Muscle of back (tissue), 13 donors: ENCODE measurements around the gene RNF41. TPM values are rescaled to one million over a fixed set of nuclear protein-coding genes. Genes with fewer than 3 reads are reported as not detected.
"Not testable (repeated sequence)": the region's sequence is repeated elsewhere in the genome, so short reads cannot be mapped to it uniquely, and the experiment has no call there.

ENCODE experiments used
- DNase-seq, 3 donors: peaks; one replicate each; pipeline versions ENCODE4 v3.0.0 to v3.0.0-alpha.2; 2013
- long read RNA-seq, 9 donors: transcript quantifications; one replicate each; lab custom pipeline, GENCODE V29; 2026
- polyA plus RNA-seq, 10 donors: library from polyadenylated mRNA; unstranded; fragments of 120-200 nt; gene quantifications; one replicate each; pipeline ENCODE4 v1.2.1, GENCODE V29; 2013; ENCODE audit not compliant: insufficient read length in 10 of 10

Gene RNF41
- polyA plus RNA-seq, result 10 to 100 TPM; 31.6 to 52.0 (median 41.4) TPM
- long read RNA-seq, donor 1, full-length matches to known transcripts, result 8 of 8 reads
- long read RNA-seq, donor 1, partial matches to known transcripts, result 0 of 8 reads
- long read RNA-seq, donor 1, other reads (novel, unspliced or antisense), result 0 of 8 reads
- long read RNA-seq, donor 2, full-length matches to known transcripts, result 11 of 40 reads
- long read RNA-seq, donor 2, partial matches to known transcripts, result 29 of 40 reads
- long read RNA-seq, donor 2, other reads (novel, unspliced or antisense), result 0 of 40 reads
- long read RNA-seq, donor 3, result 0 reads
- long read RNA-seq, donor 4, full-length matches to known transcripts, result 10 of 10 reads
- long read RNA-seq, donor 4, partial matches to known transcripts, result 0 of 10 reads
- long read RNA-seq, donor 4, other reads (novel, unspliced or antisense), result 0 of 10 reads
- long read RNA-seq, donor 5, full-length matches to known transcripts, result 7 of 22 reads
- long read RNA-seq, donor 5, partial matches to known transcripts, result 7 of 22 reads
- long read RNA-seq, donor 5, other reads (novel, unspliced or antisense), result 8 of 22 reads
- long read RNA-seq, donor 6, full-length matches to known transcripts, result 9 of 9 reads
- long read RNA-seq, donor 6, partial matches to known transcripts, result 0 of 9 reads
- long read RNA-seq, donor 6, other reads (novel, unspliced or antisense), result 0 of 9 reads
- long read RNA-seq, donor 7, full-length matches to known transcripts, result 9 of 33 reads
- long read RNA-seq, donor 7, partial matches to known transcripts, result 15 of 33 reads
- long read RNA-seq, donor 7, other reads (novel, unspliced or antisense), result 9 of 33 reads
- long read RNA-seq, donor 8, full-length matches to known transcripts, result 4 of 31 reads
- long read RNA-seq, donor 8, partial matches to known transcripts, result 22 of 31 reads
- long read RNA-seq, donor 8, other reads (novel, unspliced or antisense), result 5 of 31 reads
- long read RNA-seq, donor 9, full-length matches to known transcripts, result 2 of 2 reads
- long read RNA-seq, donor 9, partial matches to known transcripts, result 0 of 2 reads
- long read RNA-seq, donor 9, other reads (novel, unspliced or antisense), result 0 of 2 reads

DNA sequence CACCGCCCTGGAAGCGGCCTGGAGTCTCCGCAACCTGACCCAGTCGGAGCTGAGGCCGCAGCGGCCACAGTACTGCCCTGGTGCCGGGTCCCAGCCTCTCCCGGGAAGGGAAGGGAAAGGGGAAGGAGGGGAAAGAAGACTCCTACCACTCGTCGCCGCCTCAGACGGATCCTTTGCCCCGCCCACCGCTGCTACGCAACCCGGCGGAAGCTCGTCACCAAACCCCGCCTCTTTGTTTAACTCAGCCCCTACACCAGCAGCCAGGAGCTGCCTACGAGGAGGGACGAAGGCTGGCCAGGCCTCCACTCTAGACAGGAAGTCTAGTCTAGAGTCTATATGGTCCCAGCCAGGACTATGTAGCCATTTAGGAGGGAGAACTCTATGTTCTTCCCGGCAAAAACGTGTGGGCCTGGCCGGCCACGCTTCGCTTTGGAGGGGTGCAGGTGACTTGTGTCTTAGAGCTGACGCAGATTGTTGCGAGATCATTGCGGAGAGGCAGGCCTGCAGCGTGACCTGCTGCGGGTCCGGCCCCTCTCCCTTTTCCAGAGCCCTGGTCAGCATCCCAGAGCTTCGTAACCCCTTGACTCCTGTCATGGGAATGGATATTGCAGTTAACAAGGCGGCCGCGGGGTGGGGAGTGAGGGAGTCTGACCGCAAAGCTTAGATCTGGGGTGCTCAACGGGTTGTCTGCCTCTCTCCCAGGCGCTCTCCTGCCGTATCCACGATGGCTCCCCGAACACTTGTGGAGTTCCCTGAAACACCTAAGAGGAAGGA is at the start of gene RNF41:
Gene RNF41, minus strand, starts transcription at position 166 of the 774 bp plus-strand sequence. CDS start 7,875 bp downstream, outside the sequence.
- DNase-seq, result peak; percentile 98 to 99 (median 98)

DNA sequence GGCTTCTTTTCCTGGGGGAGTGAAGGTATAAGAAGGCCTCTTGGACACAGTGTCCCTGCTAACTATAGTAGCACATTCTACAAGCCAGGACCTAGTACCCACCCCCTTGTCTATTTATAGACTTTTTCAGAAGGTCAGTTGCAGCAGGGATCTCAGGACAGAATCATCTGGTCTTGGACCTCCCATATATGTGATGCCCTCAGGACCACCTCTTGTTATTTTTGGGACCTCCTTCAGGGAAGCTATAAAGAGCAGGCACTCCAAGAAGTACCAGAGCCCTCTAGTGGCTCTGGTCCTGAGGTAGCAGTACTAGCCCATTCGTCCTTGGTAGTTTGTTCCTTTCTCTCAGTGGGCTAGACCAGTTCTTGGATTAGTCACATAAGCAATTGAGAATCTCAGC is 49.3 kb upstream of the RNF41 start:
- peak in 1 of 3 donors; percentile 30 for DNase-seq

GRCh38 chr12:56267443-56268071 is 45.8 kb upstream of the RNF41 start:
- DNase-seq, result no peak

- peak; percentile 85 to 98 (median 91) for DNase-seq
These were observed 45.1 kb upstream of the RNF41 start, which contains the start of gene COQ10A for GRCh38 chr12:56266693-56267442. COQ10A (plus strand) TSS chr12:56266942; CDS start chr12:56267119, 177 bp downstream.

DNA sequence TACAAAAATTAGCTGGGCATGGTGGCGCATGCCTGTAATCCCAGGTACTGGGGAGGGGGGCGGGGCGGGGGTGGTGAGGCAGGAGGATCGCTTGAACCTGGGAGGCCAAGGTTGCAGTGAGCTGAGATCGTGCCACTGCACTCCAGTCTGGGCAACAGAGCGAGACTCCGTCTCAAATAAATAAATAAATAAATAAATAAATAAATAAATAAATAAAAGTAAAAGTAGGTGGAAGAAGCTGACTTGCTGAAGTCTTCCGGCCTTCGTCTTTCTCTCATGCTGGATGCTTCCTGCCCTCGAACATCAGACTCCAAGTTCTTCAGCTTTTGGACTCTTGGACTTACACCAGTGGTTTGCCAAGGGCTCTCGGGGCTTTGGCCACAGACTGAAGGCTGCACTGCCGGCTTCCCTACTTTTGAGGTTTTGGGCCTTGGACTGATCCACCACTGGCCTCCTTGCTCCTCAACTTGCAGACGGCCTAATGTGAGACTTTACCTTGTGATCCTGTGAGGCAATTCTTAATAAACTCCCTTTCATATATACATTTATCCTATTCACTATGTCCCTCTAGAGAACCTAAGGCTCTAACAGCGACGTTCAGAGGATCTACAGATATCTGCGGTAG is 44.5 kb upstream of the RNF41 start:
- not testable (repeated sequence) for DNase-seq

GRCh38 chr12:56262955-56263354 is 41.2 kb upstream of the RNF41 start:
- DNase-seq, result not testable (repeated sequence)

GRCh38 chr12:56261503-56262232 is 39.9 kb upstream of the RNF41 start:
- DNase-seq, result peak in 1 of 3 donors; percentile 71

- no peak for DNase-seq
These were observed 39.2 kb upstream of the RNF41 start for GRCh38 chr12:56260921-56261320.

DNA sequence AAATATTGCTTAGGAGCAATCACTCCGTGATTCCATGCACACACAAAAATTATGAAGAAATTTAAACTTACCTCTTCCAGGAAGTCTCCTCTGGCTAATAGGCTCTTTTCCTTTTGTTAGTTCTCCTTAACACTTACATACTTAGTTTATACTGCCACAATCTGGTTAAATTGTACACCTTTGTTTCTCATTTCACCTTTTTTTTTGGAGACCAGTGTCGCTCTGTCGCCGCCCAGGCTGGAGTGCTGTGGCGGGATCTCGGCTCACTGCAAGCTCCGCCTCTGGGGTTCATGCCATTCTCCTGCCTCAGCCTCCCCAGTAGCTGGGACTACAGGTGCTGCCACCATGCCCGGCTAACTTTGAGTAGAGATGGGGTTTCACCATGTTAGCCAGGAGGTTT is 38.7 kb upstream of the RNF41 start:
- DNase-seq, result no peak

DNA sequence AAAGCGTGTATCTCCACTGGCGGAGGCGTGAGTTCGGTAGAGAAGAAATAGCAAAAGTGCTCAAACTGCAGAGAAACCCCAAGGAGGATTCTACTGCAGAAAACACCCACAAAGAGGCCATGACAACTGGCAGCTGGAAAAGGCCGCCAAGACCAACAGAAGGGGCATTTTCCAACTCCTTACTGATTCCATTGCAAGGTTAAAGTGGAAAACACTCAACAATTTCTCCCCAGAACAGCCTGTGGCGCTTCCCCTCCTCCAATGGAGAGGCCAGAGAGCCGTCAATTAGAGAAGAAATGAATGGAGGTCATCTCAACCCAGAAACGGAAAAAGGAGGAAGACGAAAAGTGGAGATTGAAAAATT is 37.1 kb upstream of the RNF41 start:
- no peak for DNase-seq

- DNase-seq, result peak; percentile 77 to 96 (median 91)
These were observed 36.5 kb upstream of the RNF41 start, which contains the start of gene ANKRD52 for GRCh38 chr12:56258068-56258819. ANKRD52 (minus strand) TSS chr12:56258384; CDS start chr12:56258269, 115 bp downstream.

DNA sequence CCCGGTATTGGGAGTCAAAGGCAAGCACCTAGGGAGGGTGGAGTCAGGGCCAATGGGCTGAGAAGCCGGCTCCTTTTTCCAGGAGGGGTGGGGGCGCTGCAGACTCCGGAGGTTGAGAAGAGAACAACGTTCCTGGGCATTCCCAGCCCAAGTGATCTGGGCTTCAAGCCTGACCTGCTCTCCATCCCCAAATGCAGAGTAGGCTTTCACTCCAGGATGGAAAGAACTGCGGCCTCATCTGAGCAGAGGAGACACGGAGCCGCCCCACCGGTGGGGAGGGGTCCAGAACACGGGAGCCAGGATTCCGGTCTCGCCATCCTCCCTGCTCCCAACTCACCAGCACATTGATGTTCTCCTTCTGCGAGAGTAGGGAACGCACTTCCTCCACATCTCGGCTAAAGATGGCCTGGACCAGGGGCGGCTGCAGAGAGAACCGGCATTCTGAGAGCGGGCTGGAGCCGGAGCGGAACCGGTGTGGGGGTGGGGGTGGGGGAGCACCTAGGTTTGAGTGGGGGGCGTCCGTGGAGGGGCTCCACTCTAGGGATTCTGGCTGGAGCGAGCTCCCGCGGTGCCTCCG is 35.9 kb upstream of the RNF41 start:
- DNase-seq, result peak in 2 of 3 donors; percentile 16 to 60

- DNase-seq, result no peak
These were observed 35.3 kb upstream of the RNF41 start for GRCh38 chr12:56257071-56257470.

DNA sequence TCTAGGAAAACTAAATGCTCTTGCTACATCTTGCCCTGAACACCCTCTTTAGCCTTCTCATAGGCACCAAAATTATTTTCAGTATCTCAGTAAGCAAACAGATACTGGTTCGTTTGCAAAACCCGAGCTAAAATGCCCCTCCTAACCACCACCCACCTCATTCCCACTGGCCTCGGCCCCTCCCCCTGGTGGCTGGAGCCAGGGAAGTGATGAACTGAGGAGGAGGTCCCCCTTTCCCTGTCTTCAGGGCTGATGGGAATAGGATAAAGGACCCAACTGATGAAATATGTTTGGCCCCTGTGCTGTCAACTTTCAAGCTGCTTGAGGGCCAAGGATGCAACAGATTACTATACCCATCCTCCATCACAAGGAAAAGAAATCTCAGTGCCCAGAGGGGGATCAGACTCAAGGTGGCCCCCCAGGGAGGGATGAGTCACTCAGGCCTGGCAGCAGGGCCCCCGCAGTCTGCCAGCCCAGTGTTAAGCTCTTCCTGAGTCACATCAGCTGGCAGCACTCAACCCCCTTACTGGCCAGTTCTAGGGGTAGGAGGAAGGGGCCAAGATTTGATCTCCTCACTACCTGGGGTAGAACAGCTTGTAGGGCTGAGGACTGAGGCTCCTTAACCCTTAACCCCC is 34.7 kb upstream of the RNF41 start:
- DNase-seq, result no peak

DNA sequence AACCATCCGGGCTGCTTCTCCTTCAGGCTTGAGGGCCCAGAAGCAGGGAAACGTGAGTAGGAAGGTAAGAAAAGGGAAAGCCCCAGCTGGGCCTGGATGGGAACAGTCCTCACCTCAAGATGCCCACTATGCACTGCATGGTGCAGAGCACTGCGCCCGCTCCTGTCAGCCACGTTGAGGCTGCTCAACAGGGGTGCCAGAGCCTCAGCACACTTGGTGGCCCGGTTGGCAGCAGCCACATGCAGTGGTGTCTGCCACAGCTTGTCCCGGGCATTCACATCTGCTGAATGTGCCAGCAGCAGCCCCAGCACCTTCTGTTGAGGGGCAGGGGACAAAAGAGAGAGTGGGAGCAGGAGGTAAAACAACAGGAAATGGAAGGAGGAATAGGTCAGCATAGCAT is 33.9 kb upstream of the RNF41 start:
- no peak for DNase-seq

DNA sequence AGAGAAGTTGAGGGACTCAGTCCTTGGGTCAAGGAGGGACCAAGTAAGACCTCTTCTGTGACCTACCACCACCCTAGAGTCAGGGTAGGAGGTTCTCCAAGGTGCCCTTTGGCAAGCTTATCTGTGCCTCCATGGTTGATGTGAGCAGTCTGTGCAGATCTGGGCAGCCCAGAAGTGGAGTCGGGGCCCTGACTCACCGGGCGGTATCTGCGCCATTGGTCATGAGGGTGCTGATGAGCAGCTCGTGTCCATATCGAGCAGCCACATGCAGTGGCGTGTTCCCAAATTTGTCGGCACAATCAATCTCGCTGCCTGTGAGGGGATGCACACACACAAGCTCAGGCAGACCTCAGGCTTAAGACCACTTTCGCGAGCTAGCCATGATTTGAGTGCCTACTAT is 31.4 kb upstream of the RNF41 start:
- DNase-seq, result no peak

- no peak for DNase-seq
These were observed 30.9 kb upstream of the RNF41 start for GRCh38 chr12:56252649-56253048.
